ES-I3 (cell line): Measurements from ENCODE around the gene TSHZ1.
"Not testable (repeated sequence)": the region's sequence is repeated elsewhere in the genome, so short reads cannot be mapped to it uniquely, and the experiment has no call there.

Experiments
- H3K36me3 ChIP-seq: 2 replicates; pipeline ENCODE4 v1.6.1; 2013; ENCODE audit warnings: mild to moderate bottlenecking, low read length, control low read depth, moderate library complexity; ENCODE audit not compliant: insufficient read depth
- H3K4me1 ChIP-seq: 2 replicates; pipeline ENCODE4 v1.6.1; 2013; ENCODE audit warnings: mild to moderate bottlenecking, control low read depth, low read length; ENCODE audit not compliant: insufficient read depth
- H3K9ac ChIP-seq: 2 replicates; pipeline ENCODE4 v1.6.1; 2013; ENCODE audit warnings: low read depth, mild to moderate bottlenecking, low read length, moderate library complexity
- H3K9me3 ChIP-seq: 2 replicates; pipeline ENCODE4 v1.6.1; 2013; ENCODE audit warnings: mild to moderate bottlenecking, low read length, moderate library complexity; ENCODE audit not compliant: control insufficient read depth, insufficient read depth

TSHZ1 gene

DNA sequence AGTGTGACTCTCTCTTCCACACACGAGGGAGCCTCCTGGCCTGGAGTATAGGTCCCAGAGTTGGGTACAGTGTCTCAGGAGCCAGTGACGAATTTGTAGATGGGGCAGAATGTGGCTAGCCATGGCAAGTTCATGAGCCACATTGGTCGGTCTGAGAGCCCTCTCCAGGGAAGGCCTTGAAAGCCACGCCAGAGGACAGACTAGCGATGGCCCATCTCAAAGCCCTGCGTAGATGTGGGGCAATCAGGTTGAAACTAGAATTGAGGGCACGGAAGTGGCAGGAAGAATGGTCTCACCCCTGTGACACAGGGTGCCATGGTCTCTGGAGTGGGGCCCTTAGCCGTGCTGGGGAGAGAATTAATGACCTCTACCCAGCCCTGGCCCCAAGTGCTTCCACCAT, 106.2 kb downstream of the TSHZ1 start:
- Histone ChIP-seq H3K9ac (no peak overlapping the region), H3K9me3 (no peaks in the 10 kb centered on the region), H3K4me1 (no peaks in the 10 kb centered on the region), H3K36me3 (no peaks in the 10 kb centered on the region)

DNA sequence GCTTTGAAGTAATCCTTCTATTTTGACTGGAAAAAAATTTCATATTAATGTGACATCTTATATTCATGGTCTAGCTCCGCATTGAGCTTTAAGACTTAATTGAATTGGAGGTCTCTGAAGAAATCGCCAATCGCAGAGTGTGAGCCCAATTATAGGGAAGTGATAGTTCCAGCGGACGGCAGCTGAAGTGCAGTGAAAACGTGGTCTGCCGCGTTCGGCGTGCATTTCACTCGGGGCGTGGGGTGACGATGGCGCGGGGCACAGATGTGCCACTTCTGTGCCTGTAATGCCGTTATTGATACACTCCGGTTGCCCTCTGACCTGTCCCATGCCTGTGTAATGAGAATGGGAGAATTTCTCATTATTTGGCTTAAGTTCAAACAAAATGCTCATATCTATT, 106.7 kb downstream of the TSHZ1 start:
- H3K36me3 ChIP-seq = no peaks in the 10 kb centered on the region
- no peaks in the 10 kb centered on the region for H3K9me3 ChIP-seq
- H3K4me1 ChIP-seq = no peaks in the 10 kb centered on the region
- no peak overlapping the region for H3K9ac ChIP-seq

DNA sequence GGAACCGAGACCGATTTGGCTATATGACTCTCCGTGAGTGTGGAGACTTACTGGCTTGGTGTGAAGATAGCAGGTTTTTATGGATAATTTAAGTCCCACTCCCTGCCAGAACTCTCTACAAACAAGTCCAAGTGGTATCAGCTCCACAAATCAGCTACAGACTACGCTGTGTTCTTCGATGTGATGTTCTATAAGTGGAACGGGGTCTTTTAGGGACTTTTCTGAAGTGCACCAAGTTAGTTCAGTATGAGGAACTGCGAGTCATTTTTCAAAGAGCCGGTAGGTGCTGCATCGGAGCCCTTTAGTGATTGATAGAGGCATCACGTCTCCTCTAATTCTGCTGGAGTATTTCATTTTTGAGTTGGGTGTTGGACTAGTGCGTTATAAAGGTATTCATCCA, 107.1 kb downstream of the TSHZ1 start:
- Histone ChIP-seq H3K9ac (no peak overlapping the region), H3K9me3 (no peaks in the 10 kb centered on the region), H3K4me1 (no peaks in the 10 kb centered on the region)

DNA sequence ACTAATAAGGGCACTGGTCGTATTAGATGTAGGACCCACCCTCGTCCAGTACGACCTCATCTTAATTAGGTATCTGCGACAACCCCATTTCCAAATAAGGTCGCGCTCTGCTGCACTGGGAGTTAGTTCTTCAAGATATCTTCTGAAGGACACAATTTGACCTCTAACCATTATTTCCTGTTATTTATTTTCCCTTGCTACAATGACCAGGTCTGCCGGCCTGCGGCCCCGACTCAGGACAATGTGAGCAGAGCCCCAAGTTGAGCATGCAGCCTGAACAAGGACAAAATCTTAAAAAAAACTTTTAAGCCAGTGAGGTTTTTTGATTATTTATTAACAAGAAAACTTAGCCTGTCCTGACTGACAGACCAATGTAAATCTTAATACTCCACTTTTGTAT, 109.3 kb downstream of the TSHZ1 start:
- Histone ChIP-seq H3K9ac (no peak overlapping the region), H3K9me3 (no peaks in the 10 kb centered on the region), H3K36me3 (no peaks in the 10 kb centered on the region), H3K4me1 (no peaks in the 10 kb centered on the region)

More for the DNA sequence above, 107.1 kb downstream of the TSHZ1 start:
- H3K36me3 ChIP-seq = no peaks in the 10 kb centered on the region

- Histone ChIP-seq H3K9me3 (no peaks in the 10 kb centered on the region), H3K36me3 (no peaks in the 10 kb centered on the region), H3K9ac (no peak overlapping the region), H3K4me1 (no peaks in the 10 kb centered on the region)
Observed at GRCh38 chr18:75320506-75320905, 109.9 kb downstream of the TSHZ1 start.

GRCh38 chr18:75321431-75321830, 110.8 kb downstream of the TSHZ1 start:
- no peaks in the 10 kb centered on the region for H3K4me1 ChIP-seq
- H3K36me3 ChIP-seq = no peaks in the 10 kb centered on the region
- H3K9me3 ChIP-seq = no peaks in the 10 kb centered on the region
- no peak overlapping the region for H3K9ac ChIP-seq

DNA sequence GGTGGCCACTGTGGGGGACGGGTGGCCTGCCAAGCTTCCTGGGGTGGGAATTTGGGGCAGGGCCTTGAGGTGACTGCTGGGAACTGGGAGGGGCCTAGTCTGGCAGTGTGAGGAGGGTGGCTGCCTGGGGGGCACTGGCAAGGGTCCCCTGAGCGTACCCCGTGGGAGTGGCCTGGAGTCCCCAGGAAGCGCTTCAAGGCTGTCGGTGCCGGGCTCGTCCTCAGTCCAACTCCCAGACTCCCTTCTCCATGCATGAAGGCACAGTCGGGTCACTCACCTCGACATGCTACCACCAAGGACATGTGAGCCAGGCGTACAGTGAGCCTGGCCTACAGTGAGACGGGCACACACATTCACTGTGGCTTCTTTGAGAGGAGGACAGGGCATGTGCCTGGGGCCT, 111.6 kb downstream of the TSHZ1 start:
- Histone ChIP-seq H3K36me3 (no peaks in the 10 kb centered on the region), H3K9ac (no peak overlapping the region), H3K4me1 (no peaks in the 10 kb centered on the region), H3K9me3 (no peaks in the 10 kb centered on the region; the same call in 1 of the 2 replicates)

GRCh38 chr18:75323821-75324585, 113.4 kb downstream of the TSHZ1 start:
- no peaks in the 10 kb centered on the region; the same call in 1 of the 2 replicates for H3K9me3 ChIP-seq
- H3K9ac ChIP-seq = no peak overlapping the region
- no peaks in the 10 kb centered on the region for H3K4me1 ChIP-seq
- no peaks in the 10 kb centered on the region for H3K36me3 ChIP-seq

GRCh38 chr18:75324686-75325257, 114.2 kb downstream of the TSHZ1 start:
- no peaks in the 10 kb centered on the region; the same call in 1 of the 2 replicates for H3K9me3 ChIP-seq
- H3K4me1 ChIP-seq = no peaks in the 10 kb centered on the region
- H3K9ac ChIP-seq = no peak overlapping the region
- no peaks in the 10 kb centered on the region for H3K36me3 ChIP-seq

- not testable (repeated sequence) for H3K36me3 ChIP-seq, H3K4me1 ChIP-seq, H3K9ac ChIP-seq, H3K9me3 ChIP-seq
Observed at GRCh38 chr18:75329753-75330152, 119.2 kb downstream of the TSHZ1 start.

- no peaks in the 10 kb centered on the region for H3K4me1 ChIP-seq
- H3K9ac ChIP-seq = no peak overlapping the region
- H3K36me3 ChIP-seq = no peaks in the 10 kb centered on the region
- H3K9me3 ChIP-seq = no peaks in the 10 kb centered on the region; the same call in 1 of the 2 replicates
Observed at GRCh38 chr18:75330308-75330707, 119.7 kb downstream of the TSHZ1 start.

DNA sequence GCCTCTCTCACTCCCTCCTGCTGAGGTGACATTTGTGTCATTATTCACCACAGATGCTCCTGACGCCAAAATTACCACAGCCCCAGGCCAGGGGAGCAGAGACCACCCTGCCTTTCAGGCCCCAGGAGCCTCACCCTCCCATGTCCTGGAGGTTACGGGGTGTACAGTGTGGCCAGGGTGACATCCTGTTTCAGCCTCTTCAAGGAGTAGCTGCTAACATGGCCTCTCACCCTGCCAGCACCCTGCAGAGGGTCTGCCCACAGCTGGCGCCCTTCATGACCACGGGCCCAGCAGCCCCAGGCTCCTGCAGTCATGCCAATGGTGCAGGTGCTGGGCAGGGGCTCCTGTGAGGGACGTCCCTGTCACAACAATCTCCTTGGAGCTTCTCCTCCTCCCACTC, 124.3 kb downstream of the TSHZ1 start:
- H3K36me3 ChIP-seq = no peaks in the 10 kb centered on the region
- H3K4me1 ChIP-seq = no peaks in the 10 kb centered on the region
- no peaks in the 10 kb centered on the region for H3K9me3 ChIP-seq
- H3K9ac ChIP-seq = no peak overlapping the region

DNA sequence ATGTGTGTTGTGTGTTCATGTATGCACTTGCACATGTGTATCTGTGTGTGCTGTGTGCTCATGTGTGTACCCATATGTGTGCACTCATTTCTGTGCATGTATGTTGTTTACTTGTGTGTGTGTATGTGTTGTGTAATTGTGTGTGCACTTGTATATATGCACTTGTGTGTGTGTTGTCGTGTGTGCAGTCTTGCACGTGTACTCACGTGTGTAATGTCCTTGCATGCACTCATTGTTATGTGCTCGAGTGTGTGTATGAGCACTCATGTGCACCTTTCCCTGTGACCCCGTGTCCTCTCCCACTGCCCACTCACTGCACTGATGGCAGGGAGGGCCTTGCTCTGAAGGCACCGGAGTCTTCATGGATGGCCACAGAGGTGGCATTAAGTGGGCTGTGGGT, 124.9 kb downstream of the TSHZ1 start:
- no peaks in the 10 kb centered on the region for H3K4me1 ChIP-seq
- H3K36me3 ChIP-seq = no peaks in the 10 kb centered on the region
- no peaks in the 10 kb centered on the region for H3K9me3 ChIP-seq

DNA sequence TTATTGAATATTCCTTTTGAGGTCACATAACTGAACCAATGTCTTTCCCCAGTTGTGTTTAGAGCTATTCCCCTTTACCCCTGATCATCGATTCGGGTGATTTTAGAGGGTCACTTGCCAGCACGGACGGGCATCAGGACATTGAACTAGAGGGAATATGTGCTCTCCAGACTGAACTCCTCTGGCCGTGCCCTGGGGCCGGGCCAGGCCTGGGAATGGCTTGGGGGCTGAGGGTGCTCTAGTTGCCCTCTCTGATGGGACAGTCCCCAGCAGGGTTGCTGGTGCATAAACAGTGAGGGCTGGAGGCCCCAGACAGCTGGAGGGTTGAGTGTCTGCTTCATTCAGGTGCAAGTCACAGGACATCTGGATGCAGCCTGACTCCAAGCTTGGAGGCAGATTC, 126.2 kb downstream of the TSHZ1 start:
- Histone ChIP-seq H3K36me3 (no peaks in the 10 kb centered on the region), H3K4me1 (no peaks in the 10 kb centered on the region), H3K9me3 (no peaks in the 10 kb centered on the region), H3K9ac (no peak overlapping the region)

More for the DNA sequence above, 124.9 kb downstream of the TSHZ1 start:
- H3K9ac ChIP-seq = no peak overlapping the region

GRCh38 chr18:75337348-75337747, 126.8 kb downstream of the TSHZ1 start:
- Histone ChIP-seq H3K4me1 (no peaks in the 10 kb centered on the region), H3K9ac (no peak overlapping the region), H3K9me3 (no peaks in the 10 kb centered on the region), H3K36me3 (no peaks in the 10 kb centered on the region)
